ENCODE data around the gene LIN37. TPM values are rescaled to one million over a fixed set of nuclear protein-coding genes. Genes with fewer than 3 reads are reported as not detected.
"Not testable (repeated sequence)": the region's sequence is repeated elsewhere in the genome, so short reads cannot be mapped to it uniquely, and the experiment has no call there.

Gene LIN37
- total RNA-seq, 4 donors from 2014 or later = 14.8 to 19.5 (median 16.6) TPM

- ATAC-seq = no peak
- Histone ChIP-seq H3K4me3 (no peak overlapping the region), H3K9me3 (no peaks in the 10 kb centered on the region), H3K4me1 (no peaks in the 10 kb centered on the region), H3K27me3 (peaks cover 4 to 8% (median 8%) of the 10 kb centered on the region in 3 donors), H3K27ac (no peak overlapping the region), H3K36me3 (no peaks in the 10 kb centered on the region)
- TF ChIP-seq POLR2A (IDR thresholded peaks at IDR 0.05) = no peak
- TF ChIP-seq, protein P1, sequence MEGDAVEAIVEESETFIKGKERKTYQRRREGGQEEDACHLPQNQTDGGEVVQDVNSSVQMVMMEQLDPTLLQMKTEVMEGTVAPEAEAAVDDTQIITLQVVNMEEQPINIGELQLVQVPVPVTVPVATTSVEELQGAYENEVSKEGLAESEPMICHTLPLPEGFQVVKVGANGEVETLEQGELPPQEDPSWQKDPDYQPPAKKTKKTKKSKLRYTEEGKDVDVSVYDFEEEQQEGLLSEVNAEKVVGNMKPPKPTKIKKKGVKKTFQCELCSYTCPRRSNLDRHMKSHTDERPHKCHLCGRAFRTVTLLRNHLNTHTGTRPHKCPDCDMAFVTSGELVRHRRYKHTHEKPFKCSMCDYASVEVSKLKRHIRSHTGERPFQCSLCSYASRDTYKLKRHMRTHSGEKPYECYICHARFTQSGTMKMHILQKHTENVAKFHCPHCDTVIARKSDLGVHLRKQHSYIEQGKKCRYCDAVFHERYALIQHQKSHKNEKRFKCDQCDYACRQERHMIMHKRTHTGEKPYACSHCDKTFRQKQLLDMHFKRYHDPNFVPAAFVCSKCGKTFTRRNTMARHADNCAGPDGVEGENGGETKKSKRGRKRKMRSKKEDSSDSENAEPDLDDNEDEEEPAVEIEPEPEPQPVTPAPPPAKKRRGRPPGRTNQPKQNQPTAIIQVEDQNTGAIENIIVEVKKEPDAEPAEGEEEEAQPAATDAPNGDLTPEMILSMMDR (IDR thresholded peaks at IDR 0.05 in 4 of 5, conservative IDR thresholded peaks at IDR 0.05 in 1 of 5) = no peak
- DNase-seq = no peak
- in situ Hi-C loops (cut with MboI; ENCODE audit: low sequenced_read_pairs in 4 of 4) = no loop called here
- intact Hi-C loops (cut with DNase I; ENCODE audit: low total_unique reads) = no loop called here
Measured at GRCh38 chr19:35791814-35792279, 43.5 kb downstream of the LIN37 start.

GRCh38 chr19:35792312-35792711 lies 43.9 kb downstream of the LIN37 start:
- Histone ChIP-seq H3K4me3 (no peak overlapping the region), H3K27ac (no peak overlapping the region), H3K9me3 (no peaks in the 10 kb centered on the region), H3K36me3 (no peaks in the 10 kb centered on the region), H3K4me1 (no peaks in the 10 kb centered on the region), H3K27me3 (peaks cover 8 to 13% (median 12%) of the 10 kb centered on the region in 3 donors)
- intact Hi-C loops (cut with DNase I; ENCODE audit: low total_unique reads) = no loop called here
- in situ Hi-C loops (cut with MboI; ENCODE audit: low sequenced_read_pairs in 4 of 4) = no loop called here
- no peak for TF ChIP-seq POLR2A (IDR thresholded peaks at IDR 0.05)
- TF ChIP-seq, protein P1 (IDR thresholded peaks at IDR 0.05 in 4 of 5, conservative IDR thresholded peaks at IDR 0.05 in 1 of 5) = no peak
- no peak for ATAC-seq
- DNase-seq = no peak

DNA sequence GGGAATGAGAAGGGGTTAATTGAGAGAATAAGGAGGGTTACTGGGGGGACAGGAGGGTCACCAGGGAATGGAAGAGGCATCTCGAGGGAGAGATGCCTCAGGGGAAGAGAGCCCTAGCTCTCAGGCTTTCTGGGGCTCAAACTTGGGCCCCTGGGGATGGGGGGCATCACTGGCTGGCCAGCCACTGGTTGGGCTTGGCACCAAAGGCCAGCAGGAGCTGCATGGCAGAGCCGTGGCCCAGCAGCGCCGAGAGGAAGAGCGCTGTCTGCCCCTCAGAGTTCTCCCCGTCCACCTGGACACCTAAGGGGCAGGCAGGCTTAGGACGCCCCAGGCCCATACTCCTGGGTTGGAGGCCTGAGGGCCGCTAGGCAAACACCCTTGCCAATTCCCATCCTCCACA lies 44.5 kb downstream of the LIN37 start:
- Histone ChIP-seq H3K9me3 (no peaks in the 10 kb centered on the region), H3K4me1 (no peaks in the 10 kb centered on the region), H3K4me3 (no peak overlapping the region), H3K36me3 (no peaks in the 10 kb centered on the region), H3K27me3 (peaks cover 14 to 17% (median 15%) of the 10 kb centered on the region in 3 donors), H3K27ac (no peak overlapping the region)
- DNase-seq (no peak), ATAC-seq (no peak)
- intact Hi-C loops (cut with DNase I; ENCODE audit: low total_unique reads) = no loop called here
- TF ChIP-seq POLR2A (IDR thresholded peaks at IDR 0.05) = no peak
- in situ Hi-C loops (cut with MboI; ENCODE audit: low sequenced_read_pairs in 4 of 4) = no loop called here

DNA sequence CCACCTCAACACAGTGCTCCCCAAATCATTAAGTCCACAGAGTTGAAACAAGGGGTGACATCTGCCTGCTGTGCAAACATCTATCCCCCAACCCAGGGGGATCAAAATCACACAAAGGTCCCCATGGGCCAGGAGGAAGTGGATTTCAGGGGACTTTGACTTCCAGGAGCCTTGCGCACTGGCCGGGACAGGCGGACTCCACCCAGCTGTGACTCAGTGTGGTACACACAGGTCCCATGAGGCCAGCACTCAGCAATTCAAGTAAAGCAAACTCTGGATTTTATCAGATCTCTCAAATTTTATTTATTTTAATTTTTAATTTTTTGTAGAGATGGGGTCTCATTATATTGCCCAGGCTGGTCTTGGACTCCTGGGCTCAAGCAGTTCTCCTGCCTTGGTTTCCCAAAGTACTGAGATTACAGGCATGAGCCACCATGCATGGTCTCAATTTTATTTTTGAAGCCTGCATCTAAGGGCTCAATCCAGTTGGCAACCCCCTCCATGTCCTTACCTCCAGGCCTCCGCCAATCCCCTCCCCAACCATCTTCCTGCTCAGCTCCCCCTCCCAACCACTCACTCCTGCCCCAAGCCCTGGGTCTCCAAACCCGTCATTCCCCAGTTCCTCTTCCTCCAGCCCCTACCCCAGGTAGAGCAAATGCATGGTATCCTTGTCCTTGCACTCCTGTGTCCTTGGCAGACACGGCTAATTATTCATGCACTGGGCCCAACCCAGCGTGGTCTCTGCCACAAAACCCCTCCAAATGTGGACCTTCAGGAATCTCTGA lies 45.2 kb downstream of the LIN37 start:
- ATAC-seq (no peak), DNase-seq (no peak)
- Histone ChIP-seq H3K27me3 (peaks cover 17 to 24% (median 22%) of the 10 kb centered on the region in 3 donors), H3K27ac (no peak overlapping the region), H3K36me3 (no peaks in the 10 kb centered on the region), H3K4me3 (no peak overlapping the region), H3K9me3 (no peaks in the 10 kb centered on the region), H3K4me1 (no peaks in the 10 kb centered on the region)
- intact Hi-C loops (cut with DNase I; ENCODE audit: low total_unique reads) (no loop called here), in situ Hi-C loops (cut with MboI; ENCODE audit: low sequenced_read_pairs in 4 of 4) (no loop called here)
- TF ChIP-seq, protein P1 (IDR thresholded peaks at IDR 0.05 in 4 of 5, conservative IDR thresholded peaks at IDR 0.05 in 1 of 5) = no peak
- TF ChIP-seq POLR2A (IDR thresholded peaks at IDR 0.05) = no peak

DNA sequence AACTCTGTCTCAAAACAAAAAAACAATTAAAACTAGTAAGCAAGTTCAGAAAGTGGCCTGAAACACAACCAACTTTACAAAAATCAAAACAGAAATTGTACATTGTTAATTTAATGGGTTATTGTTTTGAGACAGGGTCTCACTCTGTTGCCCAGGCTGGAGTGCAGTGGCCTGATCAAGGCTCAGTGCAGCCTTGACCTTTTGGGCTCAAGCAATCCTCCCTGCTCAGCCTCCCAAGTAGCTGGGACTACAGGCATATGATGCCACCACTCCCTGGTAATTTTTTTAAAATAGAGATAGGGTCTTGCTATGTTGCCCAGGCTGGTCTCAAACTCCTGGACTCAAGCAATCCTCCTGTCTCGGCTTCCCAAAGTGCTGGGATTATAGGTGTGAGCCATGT lies 47.2 kb downstream of the LIN37 start:
- not testable (repeated sequence) for H3K4me1 ChIP-seq, ATAC-seq
- H3K27me3 ChIP-seq = peaks cover 17 to 32% (median 22%) of the 10 kb centered on the region in 3 donors

More for the DNA sequence above, 47.2 kb downstream of the LIN37 start:
- H3K9me3 ChIP-seq; H3K27ac ChIP-seq; in situ Hi-C loops (cut with MboI; ENCODE audit: low sequenced_read_pairs in 4 of 4); H3K36me3 ChIP-seq; H3K4me3 ChIP-seq; intact Hi-C loops (cut with DNase I; ENCODE audit: low total_unique reads); DNase-seq: not testable (repeated sequence)
